Adipocyte (in vitro differentiated cells): ENCODE measurements around the gene CHD2.

Source experiments
- DNase-seq: peaks from one replicate; pipeline ENCODE4 v3.0.0-alpha.2; 2015; ENCODE audit warnings: low read depth
- H3K27me3 ChIP-seq: replicated peaks from 2 replicates; pipeline ENCODE4 v1.7.0; 2013; ENCODE audit warnings: mild to moderate bottlenecking, low read length, moderate library complexity; ENCODE audit not compliant: control insufficient read depth, insufficient read depth
- H3K36me3 ChIP-seq: 2 replicates; pipeline ENCODE4 v1.7.0; 2013; ENCODE audit warnings: low read length, mild to moderate bottlenecking, moderate library complexity; ENCODE audit not compliant: control insufficient read depth, insufficient read depth, severe bottlenecking
- H3K4me1 ChIP-seq: 2 replicates; pipeline ENCODE4 v1.7.0; 2013; ENCODE audit warnings: mild to moderate bottlenecking, low read length, moderate library complexity; ENCODE audit not compliant: control insufficient read depth, insufficient read depth
- H3K4me3 ChIP-seq: 2 replicates; pipeline ENCODE4 v1.7.0; 2013; ENCODE audit warnings: mild to moderate bottlenecking, low read length, moderate library complexity
- H3K9ac ChIP-seq: 2 replicates; pipeline ENCODE4 v1.7.0; 2013; ENCODE audit warnings: mild to moderate bottlenecking, low read length, moderate library complexity
- H3K9me3 ChIP-seq: 2 replicates; pipeline ENCODE4 v1.7.0; 2013; ENCODE audit warnings: mild to moderate bottlenecking, low read length, moderate library complexity; ENCODE audit not compliant: control insufficient read depth

CHD2 gene

GRCh38 chr15:92921215-92922131, 21.3 kb downstream of the CHD2 start:
- peaks cover 61% of the 10 kb centered on the region for H3K36me3 ChIP-seq
- peak overlapping the region; percentile 20 for H3K4me3 ChIP-seq
- H3K4me1 ChIP-seq, result peaks cover 70% of the 10 kb centered on the region
- no peaks in the 10 kb centered on the region for H3K9me3 ChIP-seq
- H3K27me3 ChIP-seq, result no peaks in the 10 kb centered on the region
- DNase-seq, result no peak
- peak overlapping the region; percentile 4 for H3K9ac ChIP-seq

- H3K9me3 ChIP-seq, result no peaks in the 10 kb centered on the region
- peak overlapping the region; percentile 20 for H3K4me3 ChIP-seq
- peaks cover 60% of the 10 kb centered on the region for H3K4me1 ChIP-seq
- H3K9ac ChIP-seq, result peak overlapping the region; percentile 4
- H3K36me3 ChIP-seq, result peaks cover 61% of the 10 kb centered on the region
- H3K27me3 ChIP-seq, result no peaks in the 10 kb centered on the region
- DNase-seq, result no peak
Measured at GRCh38 chr15:92922418-92923002, 22.4 kb downstream of the CHD2 start.

- peak overlapping the region; percentile 38 for H3K9ac ChIP-seq
- H3K9me3 ChIP-seq, result no peaks in the 10 kb centered on the region
- H3K36me3 ChIP-seq, result peaks cover 76% of the 10 kb centered on the region
- no peak for DNase-seq
- no peaks in the 10 kb centered on the region for H3K27me3 ChIP-seq
- peaks cover 58% of the 10 kb centered on the region for H3K4me1 ChIP-seq
- no peak overlapping the region for H3K4me3 ChIP-seq
Measured at GRCh38 chr15:92924216-92924615, 24.1 kb downstream of the CHD2 start.

GRCh38 chr15:92925454-92925853, 25.3 kb downstream of the CHD2 start:
- Histone ChIP-seq H3K4me3 (no peak overlapping the region), H3K27me3 (no peaks in the 10 kb centered on the region), H3K36me3 (peaks cover 83% of the 10 kb centered on the region), H3K9ac (no peak overlapping the region), H3K9me3 (no peaks in the 10 kb centered on the region), H3K4me1 (peaks cover 57% of the 10 kb centered on the region)
- DNase-seq, result no peak

GRCh38 chr15:92928225-92928750, 28.2 kb downstream of the CHD2 start:
- Histone ChIP-seq H3K36me3 (peaks cover 95% of the 10 kb centered on the region), H3K9me3 (no peaks in the 10 kb centered on the region), H3K9ac (no peak overlapping the region), H3K4me3 (no peak overlapping the region), H3K4me1 (peaks cover 45% of the 10 kb centered on the region), H3K27me3 (no peaks in the 10 kb centered on the region)
- no peak for DNase-seq

- no peak for DNase-seq
- no peaks in the 10 kb centered on the region for H3K27me3 ChIP-seq
- H3K9ac ChIP-seq, result no peak overlapping the region
- peaks cover 95% of the 10 kb centered on the region for H3K36me3 ChIP-seq
- H3K4me1 ChIP-seq, result peaks cover 42% of the 10 kb centered on the region
- H3K9me3 ChIP-seq, result no peaks in the 10 kb centered on the region
- no peak overlapping the region for H3K4me3 ChIP-seq
Measured at GRCh38 chr15:92929002-92929401, 28.9 kb downstream of the CHD2 start.

GRCh38 chr15:92930054-92930621, 30.0 kb downstream of the CHD2 start:
- Histone ChIP-seq H3K36me3 (peaks cover 97% of the 10 kb centered on the region), H3K27me3 (no peaks in the 10 kb centered on the region)

GRCh38 chr15:92930776-92931175, 30.7 kb downstream of the CHD2 start:
- DNase-seq, result peak; percentile 77
- Histone ChIP-seq H3K4me3 (no peak overlapping the region), H3K36me3 (peaks cover 97% of the 10 kb centered on the region), H3K9me3 (no peaks in the 10 kb centered on the region), H3K27me3 (no peaks in the 10 kb centered on the region), H3K4me1 (peaks cover 32% of the 10 kb centered on the region), H3K9ac (no peak overlapping the region)

More at GRCh38 chr15:92930054-92930621, 30.0 kb downstream of the CHD2 start:
- H3K4me3 ChIP-seq, result no peak overlapping the region
- no peak for DNase-seq
- no peak overlapping the region for H3K9ac ChIP-seq
- no peaks in the 10 kb centered on the region for H3K9me3 ChIP-seq
- H3K4me1 ChIP-seq, result peaks cover 37% of the 10 kb centered on the region

GRCh38 chr15:92932946-92933649, 33.0 kb downstream of the CHD2 start:
- Histone ChIP-seq H3K4me1 (peaks cover 37% of the 10 kb centered on the region), H3K9ac (no peak overlapping the region), H3K27me3 (no peaks in the 10 kb centered on the region), H3K4me3 (no peak overlapping the region), H3K9me3 (no peaks in the 10 kb centered on the region), H3K36me3 (peaks cover 97% of the 10 kb centered on the region)
- no peak for DNase-seq

GRCh38 chr15:92933831-92934230, 33.7 kb downstream of the CHD2 start:
- Histone ChIP-seq H3K4me3 (no peak overlapping the region), H3K9ac (no peak overlapping the region), H3K4me1 (peaks cover 30% of the 10 kb centered on the region), H3K9me3 (no peaks in the 10 kb centered on the region), H3K27me3 (no peaks in the 10 kb centered on the region), H3K36me3 (peaks cover 97% of the 10 kb centered on the region)
- DNase-seq, result no peak

GRCh38 chr15:92934716-92935115, 34.6 kb downstream of the CHD2 start:
- Histone ChIP-seq H3K27me3 (no peaks in the 10 kb centered on the region), H3K36me3 (peaks cover 97% of the 10 kb centered on the region), H3K4me3 (no peak overlapping the region), H3K9ac (no peak overlapping the region), H3K4me1 (peaks cover 26% of the 10 kb centered on the region), H3K9me3 (no peaks in the 10 kb centered on the region)
- DNase-seq, result no peak
